ENCODE data around the gene RNF175. TPM values are rescaled to one million over a fixed set of nuclear protein-coding genes. Genes with fewer than 3 reads are reported as not detected.

RNF175 gene
- polyA plus RNA-seq, 1 donor from 2014 or later, result 30.1 TPM

DNA sequence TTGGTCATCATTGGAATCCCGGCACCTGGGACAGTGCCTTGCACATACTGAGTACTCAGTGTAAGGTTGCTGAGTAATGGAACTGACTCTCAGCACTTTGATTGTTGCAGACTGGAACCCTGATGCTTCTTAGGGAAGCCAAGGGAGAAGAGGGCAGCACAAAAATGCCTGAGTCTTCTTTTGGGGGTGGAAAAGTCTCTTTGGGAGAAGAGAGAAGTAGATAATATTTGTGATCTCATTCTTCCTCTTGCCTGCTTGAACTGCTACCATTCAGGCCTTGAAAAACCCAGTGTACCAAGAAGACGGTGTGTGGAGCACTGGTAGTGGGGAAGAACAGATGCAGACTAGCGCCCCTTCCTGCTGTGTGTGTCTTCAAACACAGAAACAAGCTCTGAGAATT lies 16.8 kb upstream of the RNF175 start:
- Histone ChIP-seq H3K9me3 (ENCODE audit: low read length) (no peaks in the 10 kb centered on the region), H3K9ac (ENCODE audit: low read length) (no peak overlapping the region), H4K20me1 (ENCODE audit: insufficient read depth) (no peaks in the 10 kb centered on the region), H3K79me2 (replicated peaks; ENCODE audit: insufficient read depth, low read length) (no peaks in the 10 kb centered on the region), H2AFZ (ENCODE audit: low read depth, low read length) (no peak overlapping the region), H3F3A (ENCODE audit: insufficient read depth, low read length, poor library complexity, severe bottlenecking) (no peaks in the 10 kb centered on the region), H3K27me3 (ENCODE audit: insufficient read depth, low read depth, low read length) (no peaks in the 10 kb centered on the region), H3K36me3 (ENCODE audit: insufficient read depth, low read length) (no peaks in the 10 kb centered on the region), H3K4me2 (ENCODE audit: low read length) (no peak overlapping the region), H3K9me2 (ENCODE audit: insufficient read depth, low read length) (no peaks in the 10 kb centered on the region), H3K27ac (ENCODE audit: low read length) (no peak overlapping the region), H3K4me3 (ENCODE audit: low read length) (no peak overlapping the region)
- TF ChIP-seq POLR2AphosphoS5 (IDR thresholded peaks at IDR 0.05) (no peak), EZH2 (IDR thresholded peaks at IDR 0.05; ENCODE audit: borderline replicate concordance, insufficient read depth, low read length, poor library complexity, severe bottlenecking) (no peak), TAF1 (IDR thresholded peaks at IDR 0.05; ENCODE audit: low read depth) (no peak), MXI1 (conservative IDR thresholded peaks at IDR 0.05; ENCODE audit: poor library complexity, severe bottlenecking) (no peak), EP300 (conservative IDR thresholded peaks at IDR 0.05; ENCODE audit: poor library complexity, severe bottlenecking) (no peak), RAD21 (conservative IDR thresholded peaks at IDR 0.05) (no peak), SMC3 (conservative IDR thresholded peaks at IDR 0.05; ENCODE audit: poor library complexity) (no peak)
- TF ChIP-seq, protein P1, sequence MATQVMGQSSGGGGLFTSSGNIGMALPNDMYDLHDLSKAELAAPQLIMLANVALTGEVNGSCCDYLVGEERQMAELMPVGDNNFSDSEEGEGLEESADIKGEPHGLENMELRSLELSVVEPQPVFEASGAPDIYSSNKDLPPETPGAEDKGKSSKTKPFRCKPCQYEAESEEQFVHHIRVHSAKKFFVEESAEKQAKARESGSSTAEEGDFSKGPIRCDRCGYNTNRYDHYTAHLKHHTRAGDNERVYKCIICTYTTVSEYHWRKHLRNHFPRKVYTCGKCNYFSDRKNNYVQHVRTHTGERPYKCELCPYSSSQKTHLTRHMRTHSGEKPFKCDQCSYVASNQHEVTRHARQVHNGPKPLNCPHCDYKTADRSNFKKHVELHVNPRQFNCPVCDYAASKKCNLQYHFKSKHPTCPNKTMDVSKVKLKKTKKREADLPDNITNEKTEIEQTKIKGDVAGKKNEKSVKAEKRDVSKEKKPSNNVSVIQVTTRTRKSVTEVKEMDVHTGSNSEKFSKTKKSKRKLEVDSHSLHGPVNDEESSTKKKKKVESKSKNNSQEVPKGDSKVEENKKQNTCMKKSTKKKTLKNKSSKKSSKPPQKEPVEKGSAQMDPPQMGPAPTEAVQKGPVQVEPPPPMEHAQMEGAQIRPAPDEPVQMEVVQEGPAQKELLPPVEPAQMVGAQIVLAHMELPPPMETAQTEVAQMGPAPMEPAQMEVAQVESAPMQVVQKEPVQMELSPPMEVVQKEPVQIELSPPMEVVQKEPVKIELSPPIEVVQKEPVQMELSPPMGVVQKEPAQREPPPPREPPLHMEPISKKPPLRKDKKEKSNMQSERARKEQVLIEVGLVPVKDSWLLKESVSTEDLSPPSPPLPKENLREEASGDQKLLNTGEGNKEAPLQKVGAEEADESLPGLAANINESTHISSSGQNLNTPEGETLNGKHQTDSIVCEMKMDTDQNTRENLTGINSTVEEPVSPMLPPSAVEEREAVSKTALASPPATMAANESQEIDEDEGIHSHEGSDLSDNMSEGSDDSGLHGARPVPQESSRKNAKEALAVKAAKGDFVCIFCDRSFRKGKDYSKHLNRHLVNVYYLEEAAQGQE (IDR thresholded peaks at IDR 0.05; ENCODE audit: borderline replicate concordance), result no peak
- TF ChIP-seq, protein P2, sequence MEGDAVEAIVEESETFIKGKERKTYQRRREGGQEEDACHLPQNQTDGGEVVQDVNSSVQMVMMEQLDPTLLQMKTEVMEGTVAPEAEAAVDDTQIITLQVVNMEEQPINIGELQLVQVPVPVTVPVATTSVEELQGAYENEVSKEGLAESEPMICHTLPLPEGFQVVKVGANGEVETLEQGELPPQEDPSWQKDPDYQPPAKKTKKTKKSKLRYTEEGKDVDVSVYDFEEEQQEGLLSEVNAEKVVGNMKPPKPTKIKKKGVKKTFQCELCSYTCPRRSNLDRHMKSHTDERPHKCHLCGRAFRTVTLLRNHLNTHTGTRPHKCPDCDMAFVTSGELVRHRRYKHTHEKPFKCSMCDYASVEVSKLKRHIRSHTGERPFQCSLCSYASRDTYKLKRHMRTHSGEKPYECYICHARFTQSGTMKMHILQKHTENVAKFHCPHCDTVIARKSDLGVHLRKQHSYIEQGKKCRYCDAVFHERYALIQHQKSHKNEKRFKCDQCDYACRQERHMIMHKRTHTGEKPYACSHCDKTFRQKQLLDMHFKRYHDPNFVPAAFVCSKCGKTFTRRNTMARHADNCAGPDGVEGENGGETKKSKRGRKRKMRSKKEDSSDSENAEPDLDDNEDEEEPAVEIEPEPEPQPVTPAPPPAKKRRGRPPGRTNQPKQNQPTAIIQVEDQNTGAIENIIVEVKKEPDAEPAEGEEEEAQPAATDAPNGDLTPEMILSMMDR (IDR thresholded peaks at IDR 0.05; ENCODE audit: poor library complexity, severe bottlenecking), result no peak

DNA sequence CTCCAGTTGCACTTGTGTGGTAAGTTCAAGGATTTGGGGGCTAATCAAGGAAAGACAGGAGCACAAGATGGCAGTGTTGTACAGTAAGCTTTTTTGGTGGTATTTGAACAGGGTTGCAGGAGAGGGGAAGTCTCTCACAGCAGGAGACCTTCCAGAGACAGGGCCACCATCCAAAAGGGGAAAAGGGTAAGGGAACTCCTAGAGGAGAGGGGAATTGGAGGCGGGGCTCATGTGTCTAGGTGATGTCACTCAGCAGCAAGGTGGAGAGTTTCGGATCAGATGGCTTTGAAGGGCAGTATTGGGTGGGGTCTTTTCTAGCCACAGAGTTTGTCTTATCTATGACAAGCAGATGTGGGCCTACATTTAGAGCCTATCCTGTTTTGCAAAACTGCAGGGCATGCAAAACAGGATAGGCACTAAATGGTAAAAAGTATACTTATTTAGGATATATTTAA lies 13.4 kb upstream of the RNF175 start:
- Histone ChIP-seq H3K27me3 (ENCODE audit: insufficient read depth, low read depth, low read length) (no peaks in the 10 kb centered on the region), H3K4me2 (ENCODE audit: low read length) (no peak overlapping the region), H3K4me3 (ENCODE audit: low read length) (no peak overlapping the region), H4K20me1 (ENCODE audit: insufficient read depth) (no peaks in the 10 kb centered on the region), H3K36me3 (ENCODE audit: insufficient read depth, low read length) (no peaks in the 10 kb centered on the region), H2AFZ (ENCODE audit: low read depth, low read length) (no peak overlapping the region), H3K9me3 (ENCODE audit: low read length) (no peaks in the 10 kb centered on the region), H3K79me2 (replicated peaks; ENCODE audit: insufficient read depth, low read length) (no peaks in the 10 kb centered on the region), H3K9ac (ENCODE audit: low read length) (no peak overlapping the region), H3K27ac (ENCODE audit: low read length) (no peak overlapping the region), H3F3A (ENCODE audit: insufficient read depth, low read length, poor library complexity, severe bottlenecking) (no peaks in the 10 kb centered on the region), H3K9me2 (ENCODE audit: insufficient read depth, low read length) (no peaks in the 10 kb centered on the region)
- TF ChIP-seq EZH2 (IDR thresholded peaks at IDR 0.05; ENCODE audit: borderline replicate concordance, insufficient read depth, low read length, poor library complexity, severe bottlenecking) (no peak), EP300 (conservative IDR thresholded peaks at IDR 0.05; ENCODE audit: poor library complexity, severe bottlenecking) (no peak), TAF1 (IDR thresholded peaks at IDR 0.05; ENCODE audit: low read depth) (no peak), POLR2AphosphoS5 (IDR thresholded peaks at IDR 0.05) (no peak), SMC3 (conservative IDR thresholded peaks at IDR 0.05; ENCODE audit: poor library complexity) (no peak), RAD21 (conservative IDR thresholded peaks at IDR 0.05) (no peak), MXI1 (conservative IDR thresholded peaks at IDR 0.05; ENCODE audit: poor library complexity, severe bottlenecking) (no peak)
- TF ChIP-seq, protein P1 (IDR thresholded peaks at IDR 0.05; ENCODE audit: borderline replicate concordance), result no peak
- TF ChIP-seq, protein P2 (IDR thresholded peaks at IDR 0.05; ENCODE audit: poor library complexity, severe bottlenecking), result no peak

Data from neural cell (in vitro differentiated cells).